Heart left ventricle (tissue), 13 donors: ENCODE data around the gene RASSF5.

Experiments used
- CTCF ChIP-seq, 12 donors: fragments of 200-600 bp; sonication (generic) in 4 of 12; IDR thresholded peaks; one replicate each; pipeline versions ENCODE4 v1.5.0 to v1.8.0; 2018 to 2022; ENCODE audit warnings: antibody characterized with exemption in 12 of 12, mild to moderate bottlenecking in 5 of 12
- POLR2A ChIP-seq, 2 donors: fragments of 450-650 bp; IDR thresholded peaks; one replicate each; pipeline ENCODE4 v1.6.1; 2017; ENCODE audit warnings: antibody characterized with exemption in 2 of 2, mild to moderate bottlenecking in 2 of 2, moderate library complexity in 2 of 2
- donor health status: ischemic (EF 13 %, LVEDD 7.1; RV severe dilation, severe dysfunction).
- donor health status: DM: no; HTN: yes; CAD: no.
- donor health status: DM: no; HTN: no; CAD: no.
- donor health status: ischemic (EF 25% LVEDD 6.9; RV normal size, moderate dysfunction).
- donor health status: ischemic (EF 25% LVEDD 5.7; RV mildly dilated, moderate dysfunction).
- donor health status: ischemic (EF 35%, LVEDD 5.7; RV mildly dilated, moderate dysfunction).
- donor health status: nonischemic (EF 11% LVEDD 7.7; RV severe dilation, severe dysfunction).
- donor health status: DM: yes; HTN: yes; CAD: no.
- donor health status: PGD.
- donor health status: ischemic (EF 29% LVEDD 5.4; RV normal size, mild dysfunction).
- donor health status: nonischemic (EF 23%, LVEDD 6.1; RV moderate dilation, normal function).

- TF ChIP-seq POLR2A (IDR thresholded peaks at IDR 0.05) (no peak), CTCF (IDR thresholded peaks at IDR 0.05) (no peak)
Observed at GRCh38 chr1:206502812-206503211, 4.5 kb upstream of the RASSF5 start.
